GM18519 (cell line): Measurements from ENCODE around the gene CDKN1B.

ENCODE experiments used
- ATAC-seq: cut with Tn5 transposase; IDR thresholded peaks from one replicate; pipeline ENCODE4 v1.9.1; 2021; ENCODE audit warnings: mild to moderate bottlenecking, moderate library complexity; ENCODE audit not compliant: unreplicated experiment, low FRiP score

The CDKN1B gene

GRCh38 chr12:12716793-12717585 lies at the start of gene CDKN1B:
Gene CDKN1B, plus strand, starts transcription at chr12:12717368. Its CDS starts 472 bp downstream, at chr12:12717840.
- ATAC-seq = no peak

- no peak for ATAC-seq
Measured at GRCh38 chr12:12668005-12668404, 49.2 kb upstream of the CDKN1B start.

- ATAC-seq = no peak
Measured at GRCh38 chr12:12669020-12669419, 48.1 kb upstream of the CDKN1B start.

- ATAC-seq = no peak
Measured at GRCh38 chr12:12671850-12672660, 45.1 kb upstream of the CDKN1B start.

- ATAC-seq = no peak
Measured at GRCh38 chr12:12673296-12673695, 43.9 kb upstream of the CDKN1B start.

- no peak for ATAC-seq
Measured at GRCh38 chr12:12676605-12677004, 40.6 kb upstream of the CDKN1B start.

GRCh38 chr12:12681061-12681765 lies 36.0 kb upstream of the CDKN1B start:
- no peak for ATAC-seq

- ATAC-seq = no peak
Measured at GRCh38 chr12:12682284-12682683, 34.9 kb upstream of the CDKN1B start.

- no peak for ATAC-seq
Measured at GRCh38 chr12:12683136-12683697, 34.0 kb upstream of the CDKN1B start.

- ATAC-seq = no peak
Measured at GRCh38 chr12:12683725-12684124, 33.4 kb upstream of the CDKN1B start.

- no peak for ATAC-seq
Measured at GRCh38 chr12:12684375-12685106, 32.6 kb upstream of the CDKN1B start.

- ATAC-seq = no peak
Measured at GRCh38 chr12:12685305-12685704, 31.9 kb upstream of the CDKN1B start.

- ATAC-seq = no peak
Measured at GRCh38 chr12:12686472-12686871, 30.7 kb upstream of the CDKN1B start.

GRCh38 chr12:12686925-12687324 lies 30.2 kb upstream of the CDKN1B start:
- no peak for ATAC-seq

GRCh38 chr12:12689647-12690300 lies 27.4 kb upstream of the CDKN1B start:
- no peak for ATAC-seq

GRCh38 chr12:12691549-12691948 lies 25.6 kb upstream of the CDKN1B start:
- no peak for ATAC-seq

- ATAC-seq = no peak
Measured at GRCh38 chr12:12693111-12693671, 24.0 kb upstream of the CDKN1B start.

- no peak for ATAC-seq
Measured at GRCh38 chr12:12696562-12697383, 20.4 kb upstream of the CDKN1B start.
